ENCODE results near the gene MOB1B. TPM values are rescaled to one million over a fixed set of nuclear protein-coding genes. Genes with fewer than 3 reads are reported as not detected.

The MOB1B gene
- total RNA-seq: 13.8 and 15.0 TPM in 2 replicates

DNA sequence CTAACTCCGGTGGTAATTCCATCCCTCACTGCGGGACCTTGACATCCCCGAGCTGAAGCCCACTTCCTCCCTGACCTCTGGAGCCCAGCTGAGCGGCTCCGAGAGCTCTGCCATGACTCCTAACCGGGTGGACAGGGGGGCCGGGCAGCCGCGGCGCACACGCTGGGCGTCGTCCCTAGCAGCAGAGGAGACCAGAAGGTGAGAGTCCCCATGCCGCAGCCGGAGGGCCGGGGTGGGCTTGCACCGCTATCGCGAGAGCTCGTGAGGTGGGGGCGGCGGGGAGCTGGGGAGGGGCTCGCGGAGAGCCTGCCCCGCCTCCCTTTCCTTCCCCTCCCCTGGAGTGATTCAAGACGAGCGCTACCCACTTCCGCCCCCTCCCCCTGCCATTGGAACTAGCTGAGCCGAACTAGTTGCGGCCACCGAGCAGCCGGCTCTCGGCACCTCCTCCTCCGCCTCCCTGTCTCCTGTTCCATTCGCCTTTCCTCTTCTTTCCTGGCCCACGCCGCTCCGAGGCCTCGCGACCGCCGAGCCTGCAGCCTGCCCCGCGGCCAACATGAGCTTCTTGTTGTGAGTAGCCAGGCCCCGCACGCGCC, at the start of gene MOB1B:
MOB1B (plus strand) TSS at position 386 of the 593 bp plus-strand sequence; CDS start at position 554, 168 bp downstream.

DNA sequence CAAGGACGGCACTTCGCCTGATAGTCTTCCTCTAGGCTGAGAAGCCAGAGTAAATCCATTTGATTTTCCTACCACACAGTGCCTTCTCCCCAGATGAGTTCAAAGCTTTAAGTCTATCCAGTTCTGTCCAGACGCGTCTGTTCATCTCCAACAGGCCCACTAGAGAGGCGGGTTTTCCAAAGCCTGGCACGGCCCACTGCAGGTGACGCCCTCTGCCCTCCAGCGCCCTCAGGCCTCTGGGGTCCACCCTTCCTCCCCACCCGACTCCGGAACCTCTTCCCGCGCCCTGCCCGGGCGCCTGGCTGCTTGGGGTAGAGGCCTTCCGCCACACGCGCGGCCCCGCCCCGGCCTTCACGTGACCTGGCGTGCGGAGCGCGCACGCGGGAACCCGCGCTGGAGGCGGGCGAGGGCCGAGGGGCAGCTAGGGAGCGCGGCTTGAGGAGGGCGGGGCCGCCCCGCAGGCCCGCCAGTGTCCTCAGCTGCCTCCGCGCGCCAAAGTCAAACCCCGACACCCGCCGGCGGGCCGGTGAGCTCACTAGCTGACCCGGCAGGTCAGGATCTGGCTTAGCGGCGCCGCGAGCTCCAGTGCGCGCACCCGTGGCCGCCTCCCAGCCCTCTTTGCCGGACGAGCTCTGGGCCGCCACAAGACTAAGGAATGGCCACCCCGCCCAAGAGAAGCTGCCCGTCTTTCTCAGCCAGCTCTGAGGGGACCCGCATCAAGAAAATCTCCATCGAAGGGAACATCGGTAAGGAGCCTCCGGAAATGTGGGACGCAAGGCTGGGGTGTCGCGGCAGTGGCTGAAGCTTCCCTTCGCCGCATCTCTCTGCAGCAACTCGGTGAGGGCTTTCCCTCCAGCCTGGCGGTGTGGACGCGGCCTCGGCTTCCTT, 91.3 kb downstream of the MOB1B start, which contains the start of gene DCK:
DCK (plus strand) TSS at position 469 of the 888 bp plus-strand sequence; CDS start at position 656, 187 bp downstream.

Other genes starting within 250 kb of the MOB1B start
- gene JCHAIN, start 235.9 kb upstream of the MOB1B start, total RNA-seq: 0.19 and 2.0 TPM in 2 replicates
- 19.2 and 33.5 TPM in 2 replicates for gene UTP3, start 213.8 kb upstream of the MOB1B start, total RNA-seq
- 30.5 and 66.2 TPM in 2 replicates for gene RUFY3, start 180.4 kb upstream of the MOB1B start, total RNA-seq
- 84.0 and 124 TPM in 2 replicates for gene GRSF1, start 62.5 kb upstream of the MOB1B start, total RNA-seq
- 21.4 and 28.6 TPM in 2 replicates for gene DCK, start 91.3 kb downstream of the MOB1B start, total RNA-seq